GM11168 (cell line): ENCODE data around the gene PKMYT1.

Experiments used
- in situ Hi-C: fragments of 300-500 bp; cut with MboI; formaldehyde crosslinking; loops from one replicate; pipeline ENCODE4 v1.12.0; 2022; ENCODE audit warnings: low sequenced_read_pairs; ENCODE audit not compliant: unreplicated experiment

The PKMYT1 gene

DNA sequence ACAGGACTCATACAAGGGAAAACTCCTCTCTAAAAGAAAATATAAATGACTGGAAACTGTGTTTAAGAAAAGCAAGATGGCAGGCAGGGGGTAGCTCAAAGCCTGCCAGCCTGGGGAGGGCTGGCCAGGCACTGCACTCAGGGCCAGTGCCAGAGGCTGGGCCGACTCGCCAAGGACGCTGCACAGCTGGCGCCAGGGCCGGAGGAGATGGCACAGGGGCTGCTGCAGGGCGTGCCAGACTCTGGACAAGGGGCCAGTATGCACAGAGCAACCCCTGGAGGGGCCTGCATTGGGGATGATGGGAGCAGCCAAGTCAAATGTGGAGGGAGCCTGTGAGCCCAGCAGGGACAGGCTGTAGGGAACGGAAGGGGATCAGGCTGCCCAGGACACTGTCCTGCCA is 4.0 kb downstream of the PKMYT1 start:
- in situ Hi-C loops, result no loop called here

DNA sequence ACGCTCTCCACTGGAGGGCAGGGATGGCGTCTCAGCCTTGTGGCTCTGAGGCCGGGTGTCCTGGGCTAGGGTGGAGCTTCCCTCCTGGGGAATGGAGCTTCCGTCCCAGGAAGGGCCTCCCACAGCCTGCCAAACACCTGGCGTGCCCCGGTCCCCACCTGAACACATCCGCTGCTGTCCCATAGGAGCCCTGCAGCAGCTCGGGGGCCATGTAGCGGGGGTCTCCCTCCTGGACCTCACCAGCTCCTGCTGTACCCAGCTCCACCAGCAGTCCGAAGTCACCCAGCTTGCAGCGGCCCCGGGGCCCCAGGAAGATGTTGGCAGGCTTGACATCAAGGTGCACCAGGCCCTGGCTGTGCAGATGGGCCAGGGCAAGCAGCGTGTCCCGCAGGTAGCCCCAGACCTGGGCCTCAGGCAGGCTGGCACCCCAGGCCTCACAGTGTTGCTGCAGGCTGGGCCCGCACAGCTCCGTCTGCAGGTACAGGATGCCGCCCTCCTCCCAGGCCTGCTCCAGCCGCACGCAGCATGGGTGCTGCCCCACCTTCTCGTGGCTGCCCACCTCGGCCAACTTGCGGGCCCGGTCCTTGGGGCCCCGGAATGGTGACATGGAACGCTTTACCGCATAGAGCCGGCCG is 5.0 kb downstream of the PKMYT1 start:
- in situ Hi-C loops, result no loop called here

DNA sequence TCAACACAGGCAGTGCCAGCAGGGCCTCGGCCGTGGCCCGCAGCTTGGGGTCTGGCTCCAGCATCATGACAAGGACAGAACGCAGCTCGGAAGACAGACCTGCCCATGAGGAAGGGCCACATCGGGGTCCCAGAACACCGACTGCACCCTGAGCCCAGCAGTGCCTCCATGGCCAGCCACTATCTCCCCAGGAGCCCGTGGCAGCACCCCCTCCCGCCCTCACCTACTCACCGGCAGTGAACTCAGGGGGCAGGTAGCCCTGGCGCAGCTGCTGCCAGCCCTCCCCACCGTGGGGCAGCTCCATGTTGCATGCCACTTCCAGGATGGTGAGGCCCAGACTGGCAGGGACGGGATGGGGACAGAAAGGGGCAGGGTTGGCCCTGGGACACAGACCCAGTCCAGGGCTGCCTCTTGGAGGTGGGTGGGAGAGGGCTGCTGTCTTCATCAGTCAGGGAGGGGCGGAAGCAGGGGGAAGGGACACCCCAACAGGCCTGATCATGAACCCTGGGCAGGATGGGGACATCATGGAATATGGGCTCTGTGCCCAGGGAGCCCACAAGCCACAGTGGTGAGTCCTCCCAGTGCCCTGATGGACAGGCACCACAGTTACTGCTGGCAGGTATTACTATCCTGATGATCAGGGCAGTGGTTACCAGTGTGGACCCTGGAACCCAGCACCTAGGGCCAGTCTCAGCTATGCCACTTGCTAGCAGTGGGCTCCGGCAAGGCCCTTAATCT is 5.8 kb downstream of the PKMYT1 start:
- in situ Hi-C loops, result no loop called here

DNA sequence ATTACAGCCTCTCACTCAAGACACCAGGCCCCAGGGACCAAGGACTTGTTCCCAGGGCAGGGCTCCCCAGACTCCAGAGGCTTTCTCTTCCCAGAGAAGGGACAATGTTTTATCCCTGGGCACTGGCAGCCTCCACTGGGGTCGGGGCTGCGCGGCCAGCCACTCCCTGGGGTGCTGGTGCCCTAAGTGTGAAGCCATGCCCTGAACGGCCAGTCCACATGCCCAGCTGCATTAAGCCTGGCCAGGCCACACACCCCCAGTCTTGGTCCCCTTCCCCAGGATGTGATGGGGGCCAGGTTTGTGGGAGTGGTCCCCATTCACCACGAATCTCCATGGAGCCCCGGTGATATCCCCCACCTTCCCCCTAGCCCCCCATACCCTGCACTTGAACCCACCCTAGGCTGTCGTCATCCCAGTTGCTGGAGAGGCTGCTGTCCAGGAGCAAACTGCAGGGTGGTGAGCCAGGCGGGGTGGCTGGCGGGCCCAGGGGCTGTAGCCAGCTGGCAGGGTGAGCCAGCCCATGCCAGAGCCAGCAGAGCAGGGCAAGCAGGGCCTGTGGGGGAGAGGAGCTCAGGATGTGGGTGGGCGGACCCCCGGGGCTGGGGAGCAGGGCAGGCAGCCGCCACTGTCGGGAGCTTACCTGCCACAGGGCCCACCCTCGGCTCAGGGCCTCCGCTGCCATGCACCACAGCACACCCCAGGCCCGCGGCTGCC is 6.5 kb downstream of the PKMYT1 start:
- in situ Hi-C loops, result no loop called here

DNA sequence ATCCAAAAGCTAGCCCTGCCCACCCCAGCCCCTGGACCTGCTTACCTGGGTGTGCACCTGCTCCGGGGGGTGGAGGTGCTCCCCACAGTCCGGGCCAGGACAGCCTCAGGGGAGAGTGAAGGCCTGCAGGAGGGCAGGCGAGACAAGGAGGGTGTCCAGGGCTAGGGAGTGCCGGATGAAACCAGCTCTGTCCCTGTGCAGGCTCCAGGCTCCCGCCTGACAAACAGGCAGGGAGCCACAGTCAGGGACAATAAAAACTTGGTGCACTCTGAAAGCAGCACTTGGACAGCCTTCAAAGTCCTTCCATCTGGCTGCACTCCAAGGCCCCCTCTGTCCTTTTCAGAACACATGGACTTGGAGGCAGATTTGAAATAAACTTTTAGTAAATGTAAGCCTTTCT is 7.2 kb downstream of the PKMYT1 start:
- in situ Hi-C loops, result no loop called here

DNA sequence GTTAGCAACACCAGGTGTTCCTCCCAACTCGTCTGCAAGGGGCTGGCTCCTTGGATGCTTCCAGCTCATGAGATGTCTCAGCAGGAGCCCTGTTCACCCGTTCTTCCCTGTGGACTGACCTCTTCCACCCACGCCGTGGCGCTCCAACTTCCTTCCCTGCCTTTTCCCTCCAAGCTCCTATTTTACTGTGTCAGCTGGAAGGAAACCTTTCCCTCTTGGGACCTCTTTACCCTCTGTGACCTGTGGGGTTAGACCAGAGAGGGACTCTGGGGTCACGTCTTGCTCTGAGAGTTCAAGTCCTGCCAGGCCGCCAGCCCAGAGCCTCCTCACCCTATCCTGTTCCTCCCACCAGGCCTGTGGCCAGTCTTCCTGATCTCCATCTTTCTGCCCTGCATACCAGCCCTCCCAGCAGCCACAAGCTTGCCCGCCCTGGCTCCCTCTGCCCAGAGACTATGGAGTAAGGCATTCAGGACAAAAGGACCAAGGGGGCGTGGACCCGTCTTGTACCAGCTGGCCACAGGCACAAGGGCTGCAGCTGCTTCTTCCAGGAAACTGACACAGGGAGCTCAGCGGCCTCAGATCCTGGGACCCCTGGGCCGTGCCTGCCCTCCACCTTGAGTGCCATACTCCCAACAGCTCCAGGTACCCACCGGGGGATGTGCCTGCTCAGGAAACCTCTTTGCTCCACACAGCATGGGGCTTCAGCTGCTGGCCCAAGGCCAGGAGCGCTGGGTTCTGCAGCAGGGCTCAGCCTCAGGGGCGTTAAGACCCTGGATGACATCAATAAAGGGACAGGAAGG is 8.1 kb downstream of the PKMYT1 start:
- in situ Hi-C loops, result no loop called here

DNA sequence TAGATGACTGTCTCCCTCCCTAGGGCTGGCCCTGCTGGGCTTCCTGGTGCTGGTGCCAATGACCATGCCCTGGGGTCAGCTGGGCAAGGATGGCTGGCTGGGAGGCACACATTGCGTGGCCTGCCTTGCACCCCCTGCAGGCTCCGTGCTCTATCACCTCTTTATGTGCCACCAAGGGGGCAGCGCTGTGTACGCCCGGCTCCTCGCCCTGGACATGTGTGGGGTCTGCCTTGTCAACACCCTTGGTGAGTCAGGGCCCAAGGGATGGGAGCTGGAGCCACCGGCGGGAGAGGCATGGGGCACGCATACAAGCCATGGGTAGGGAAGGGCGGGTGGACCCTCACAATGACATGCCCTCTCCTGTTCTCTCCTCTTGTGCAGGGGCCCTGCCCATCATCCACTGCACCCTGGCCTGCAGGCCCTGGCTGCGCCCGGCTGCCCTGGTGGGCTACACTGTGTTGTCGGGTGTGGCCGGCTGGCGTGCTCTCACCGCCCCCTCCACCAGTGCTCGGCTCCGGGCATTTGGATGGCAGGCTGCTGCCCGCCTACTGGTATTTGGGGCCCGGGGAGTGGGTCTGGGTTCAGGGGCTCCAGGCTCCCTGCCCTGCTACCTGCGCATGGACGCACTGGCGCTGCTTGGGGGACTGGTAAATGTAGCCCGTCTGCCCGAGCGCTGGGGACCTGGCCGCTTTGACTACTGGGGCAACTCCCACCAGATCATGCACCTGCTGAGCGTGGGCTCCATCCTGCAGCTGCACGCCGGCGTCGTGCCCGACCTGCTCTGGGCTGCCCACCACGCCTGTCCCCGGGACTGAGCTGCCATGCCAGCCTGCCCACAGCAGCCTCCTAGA is 8.9 kb downstream of the PKMYT1 start:
- in situ Hi-C loops, result no loop called here

DNA sequence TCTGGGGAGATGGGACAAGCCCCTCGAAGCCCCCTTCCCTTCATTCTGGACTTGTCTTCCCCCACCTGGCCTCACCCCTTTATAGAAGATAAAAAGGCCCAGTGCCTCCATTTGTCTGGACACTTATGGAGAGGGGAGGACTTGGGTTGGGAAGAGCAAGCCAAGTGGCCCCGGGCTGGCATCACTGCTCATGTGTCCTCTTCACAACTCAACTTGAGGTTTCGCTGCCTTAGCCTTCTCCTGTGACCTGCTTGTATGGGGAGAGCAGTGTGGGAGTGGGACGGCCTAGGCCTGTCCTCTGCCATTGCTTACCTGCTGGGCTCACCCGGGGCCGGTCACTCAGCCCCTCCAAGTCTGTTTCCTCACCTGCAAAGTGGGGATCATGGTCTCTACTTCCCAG is 9.7 kb downstream of the PKMYT1 start:
- in situ Hi-C loops, result no loop called here

DNA sequence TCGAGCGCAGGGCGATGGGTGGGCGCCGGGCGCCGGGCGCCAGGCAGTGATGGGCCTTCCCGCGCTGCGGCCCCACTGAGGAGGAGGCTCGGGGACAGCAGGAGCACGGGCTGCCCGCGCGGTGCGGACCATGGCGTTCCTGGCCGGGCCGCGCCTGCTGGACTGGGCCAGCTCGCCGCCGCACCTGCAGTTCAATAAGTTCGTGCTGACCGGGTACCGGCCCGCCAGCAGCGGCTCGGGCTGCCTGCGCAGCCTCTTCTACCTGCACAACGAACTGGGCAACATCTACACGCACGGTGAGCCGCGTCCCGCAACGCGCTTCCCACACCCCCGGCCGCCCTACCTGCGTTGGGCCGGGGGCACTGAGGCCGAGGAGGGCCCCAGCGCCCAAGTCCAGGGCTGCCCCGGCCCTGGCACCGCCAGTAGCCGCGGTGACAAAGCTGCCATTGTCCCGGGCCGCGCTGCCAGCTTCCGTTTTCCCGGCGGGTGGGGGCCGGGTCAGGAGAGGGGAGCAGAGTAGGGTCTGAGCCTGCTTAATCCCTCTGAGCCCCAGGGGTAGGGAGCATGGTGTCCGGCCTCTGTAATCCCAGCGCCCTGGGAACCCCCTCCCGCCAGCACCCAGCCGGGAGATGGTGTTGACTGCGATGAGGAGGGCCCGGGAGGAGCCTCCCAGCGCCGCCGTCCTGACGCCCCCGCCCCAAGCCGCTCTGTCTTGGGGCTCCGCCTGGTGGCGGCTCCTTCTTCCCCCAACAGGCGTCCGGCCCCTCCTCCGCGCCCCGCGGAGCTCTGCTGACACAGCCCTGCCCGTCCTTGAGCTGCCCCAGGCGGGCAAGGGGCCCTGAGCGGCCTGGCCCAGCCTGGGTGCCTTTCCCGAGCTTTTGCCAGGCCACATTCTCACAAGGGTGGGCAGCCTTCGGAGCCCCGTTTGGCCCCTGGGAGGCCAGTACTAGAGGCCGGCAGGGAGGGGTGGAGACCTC is 10.4 kb downstream of the PKMYT1 start:
- in situ Hi-C loops, result no loop called here

DNA sequence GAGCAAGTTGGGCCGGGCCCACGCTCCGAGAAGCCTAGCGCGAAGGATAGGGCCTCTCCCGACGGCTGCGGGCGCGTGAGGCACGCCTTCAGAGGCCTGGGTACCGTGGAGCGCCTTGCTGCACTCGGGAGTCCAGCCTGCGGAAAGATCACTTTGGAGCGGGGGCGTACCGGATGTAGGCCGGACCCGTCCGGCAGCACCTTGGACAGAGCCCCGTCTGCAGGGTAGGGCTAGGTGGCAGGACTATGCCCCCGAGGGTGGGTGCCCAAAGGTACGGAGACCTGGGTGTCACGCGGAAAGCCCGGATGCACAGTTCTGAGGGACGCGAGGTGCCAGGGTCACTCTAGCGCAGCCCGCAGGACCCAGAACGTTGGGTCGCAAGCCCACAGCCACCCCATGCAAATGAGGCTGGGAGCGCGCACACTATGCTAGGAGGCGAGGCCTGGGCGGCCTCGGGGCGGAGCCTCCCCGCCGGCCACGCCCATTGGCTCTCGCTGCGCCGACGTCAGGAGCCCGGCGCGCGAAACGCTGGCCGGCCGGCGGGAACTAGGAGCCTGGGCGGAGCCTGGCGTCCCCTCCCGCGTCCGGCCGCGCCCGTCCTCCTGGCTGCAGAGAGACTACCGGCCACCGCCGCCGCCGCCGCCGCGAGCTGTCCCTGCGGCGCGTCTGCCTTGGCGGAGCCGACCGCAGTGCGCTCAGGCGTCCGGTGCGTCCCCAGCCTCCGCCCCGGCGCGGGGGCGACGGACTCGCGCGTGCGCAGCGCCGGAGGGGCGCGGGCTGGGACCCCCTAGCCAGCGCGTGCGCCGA is 11.3 kb downstream of the PKMYT1 start, which contains the start of gene PAQR4:
TSS of gene PAQR4 (plus strand) at position 611 of the 807 bp plus-strand sequence. CDS start 327 bp downstream, outside the sequence.
- in situ Hi-C loops, result no loop called here

DNA sequence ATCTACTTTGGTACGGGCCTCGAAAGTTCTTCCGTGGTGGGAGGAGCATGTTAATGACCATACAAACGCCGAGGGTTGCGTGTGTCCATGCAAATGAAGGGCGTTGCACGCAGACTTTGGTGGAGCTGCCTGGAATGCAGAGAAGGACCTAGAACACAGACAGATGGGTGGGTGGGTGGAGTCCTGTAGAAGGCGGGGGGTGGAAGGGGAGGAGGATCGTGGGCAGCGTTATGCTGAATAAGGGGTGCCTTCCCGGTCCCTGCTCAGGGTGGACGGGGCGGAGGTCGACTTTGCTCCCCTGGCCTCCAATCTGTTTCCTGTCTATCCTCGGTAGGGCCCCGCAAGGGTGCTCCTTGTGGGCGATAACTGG is 11.9 kb downstream of the PKMYT1 start:
- in situ Hi-C loops, result no loop called here

DNA sequence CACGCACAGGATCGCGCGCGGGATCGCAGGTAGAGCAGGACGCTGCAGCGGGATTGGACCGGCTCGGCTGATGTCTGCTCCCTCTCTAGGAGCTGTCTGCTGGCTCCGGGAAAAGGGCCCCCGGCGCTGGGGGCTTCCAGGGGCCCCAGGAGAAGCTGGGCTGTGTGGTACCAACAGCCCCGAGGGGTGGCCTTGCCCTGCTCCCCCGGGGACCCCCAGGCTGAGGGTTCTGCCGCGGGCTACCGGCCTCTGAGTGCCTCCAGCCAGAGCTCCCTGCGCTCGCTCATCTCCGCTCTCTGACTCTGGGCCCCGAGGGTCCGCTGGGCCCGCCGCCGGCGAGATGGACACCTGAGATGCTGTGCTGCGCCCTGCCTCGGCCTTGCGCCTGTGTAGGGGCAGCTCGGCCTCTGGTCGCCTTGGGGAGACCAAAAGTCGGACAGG is 12.5 kb downstream of the PKMYT1 start:
- in situ Hi-C loops, result no loop called here

DNA sequence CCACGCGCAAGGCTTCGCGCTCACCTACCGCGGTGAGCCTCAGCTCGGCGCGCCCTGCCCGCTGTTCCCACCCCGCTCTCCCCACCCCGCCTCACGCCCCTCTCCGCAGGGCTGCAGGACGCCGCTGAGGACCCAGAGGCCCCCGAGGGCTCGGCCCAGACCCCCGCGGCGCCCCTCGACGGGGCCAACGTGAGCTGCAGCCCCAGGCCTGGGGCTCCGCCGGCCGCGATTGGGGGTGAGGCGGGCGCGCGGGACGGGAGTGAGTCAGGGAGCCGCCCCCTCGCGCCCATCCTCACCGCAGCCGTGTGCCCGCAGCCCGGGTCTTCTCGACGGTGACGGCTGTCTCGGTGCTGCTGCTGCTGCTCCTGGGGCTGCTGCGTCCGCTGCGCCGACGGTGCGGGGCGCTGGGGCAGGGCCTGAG is 13.0 kb downstream of the PKMYT1 start:
- in situ Hi-C loops, result no loop called here

DNA sequence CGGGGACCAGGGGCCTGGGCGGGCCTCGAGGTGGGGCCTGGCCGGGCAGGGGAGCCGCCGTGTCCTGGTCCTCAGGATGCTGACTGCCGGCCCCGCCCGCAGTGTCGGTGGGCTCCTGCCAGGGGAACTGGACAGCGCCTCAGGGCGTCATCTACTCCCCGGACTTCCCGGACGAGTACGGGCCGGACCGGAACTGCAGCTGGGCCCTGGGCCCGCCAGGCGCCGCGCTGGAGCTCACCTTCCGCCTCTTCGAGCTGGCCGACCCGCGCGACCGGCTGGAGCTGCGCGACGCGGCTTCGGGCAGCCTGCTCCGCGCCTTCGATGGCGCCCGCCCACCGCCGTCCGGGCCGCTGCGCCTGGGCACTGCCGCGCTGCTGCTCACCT is 13.4 kb downstream of the PKMYT1 start:
- in situ Hi-C loops, result no loop called here

DNA sequence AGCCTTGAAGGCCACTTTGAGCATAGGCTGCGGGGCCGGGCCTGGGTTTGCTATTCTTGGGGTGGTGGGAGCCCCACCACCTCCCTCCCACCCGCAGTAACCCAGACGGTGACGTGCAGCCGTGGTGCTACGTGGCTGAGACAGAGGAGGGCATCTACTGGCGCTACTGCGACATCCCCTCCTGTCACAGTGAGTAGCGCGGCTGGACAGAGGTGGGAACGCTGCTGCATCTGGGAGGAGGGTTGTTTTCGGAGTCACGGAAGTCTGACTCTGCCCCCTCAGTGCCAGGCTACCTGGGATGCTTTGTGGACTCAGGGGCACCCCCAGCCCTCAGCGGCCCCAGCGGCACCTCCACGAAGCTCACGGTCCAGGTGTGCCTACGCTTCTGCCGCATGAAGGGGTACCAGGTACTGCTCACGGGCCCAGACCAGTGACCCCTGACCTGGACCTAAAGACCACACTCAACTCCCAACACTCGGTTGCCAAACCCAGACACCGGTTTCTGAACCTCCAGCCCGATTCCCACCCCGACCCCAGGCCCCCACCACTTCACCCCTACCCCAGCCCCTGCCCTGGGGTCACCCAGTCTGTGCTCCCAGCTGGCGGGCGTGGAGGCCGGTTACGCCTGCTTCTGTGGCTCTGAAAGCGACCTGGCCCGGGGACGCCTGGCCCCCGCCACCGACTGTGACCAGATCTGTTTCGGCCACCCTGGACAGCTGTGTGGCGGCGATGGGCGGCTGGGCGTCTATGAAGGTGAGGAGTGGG is 14.0 kb downstream of the PKMYT1 start:
- in situ Hi-C loops, result no loop called here

DNA sequence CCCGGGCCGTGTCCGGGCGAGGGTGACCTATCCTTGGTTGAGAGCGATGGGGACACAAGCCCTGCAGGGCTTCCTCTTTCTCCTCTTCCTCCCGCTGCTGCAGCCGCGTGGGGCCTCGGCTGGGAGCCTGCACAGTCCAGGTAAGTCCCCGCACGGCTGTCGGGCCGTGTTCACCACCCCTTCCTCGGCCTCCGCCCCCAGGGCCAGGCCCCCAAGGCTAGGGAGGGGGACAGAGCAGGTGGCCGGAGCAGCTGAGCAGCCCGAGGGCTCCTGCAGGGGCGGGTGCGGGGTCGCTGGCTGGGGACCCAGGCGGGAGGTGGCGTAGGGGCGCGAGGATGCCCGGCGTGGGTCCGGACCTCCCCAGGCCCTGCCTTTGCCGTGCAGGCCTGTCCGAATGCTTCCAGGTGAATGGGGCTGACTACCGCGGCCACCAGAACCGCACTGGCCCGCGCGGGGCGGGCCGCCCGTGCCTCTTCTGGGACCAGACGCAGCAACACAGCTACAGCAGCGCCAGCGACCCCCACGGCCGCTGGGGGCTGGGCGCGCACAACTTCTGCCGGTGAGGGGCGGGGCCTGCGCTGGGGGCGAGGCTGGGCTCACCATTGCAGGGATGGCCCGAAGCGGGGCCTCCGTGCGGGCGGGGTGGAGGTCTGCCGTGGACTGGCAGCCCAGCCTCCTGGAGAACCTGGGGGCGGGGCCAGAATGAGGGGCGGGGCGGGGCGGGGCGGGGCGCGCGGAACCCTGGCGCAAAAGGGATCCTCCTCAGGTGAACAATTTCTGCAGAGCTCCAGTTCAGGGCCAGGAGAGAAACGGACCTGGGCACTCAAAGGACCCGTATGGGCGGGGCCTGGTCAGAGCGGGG is 15.5 kb downstream of the PKMYT1 start:
- in situ Hi-C loops, result no loop called here
